D721Med (cell line): ENCODE results near the gene HNRNPU.
A peak's percentile ranks its signal among the peaks of the same experiment; 100 is the strongest.

Source experiments
- DNase-seq: peaks from one replicate; pipeline ENCODE4 v3.0.0; 2011; ENCODE audit warnings: low spot score; ENCODE audit not compliant: insufficient read length
- FAIRE-seq: peaks from 2 replicates; lab custom pipeline; 2011; peaks lifted over from hg19 to GRCh38; lab: Jason Lieb, UNC
- TF ChIP-seq, protein P1 (sequence below): IDR thresholded peaks from 2 replicates; pipeline ENCODE4 v1.5.1; 2012; ENCODE audit warnings: mild to moderate bottlenecking, control low read depth; ENCODE audit not compliant: insufficient read depth; ENCODE audit errors: missing control alignments

Gene HNRNPU

DNA sequence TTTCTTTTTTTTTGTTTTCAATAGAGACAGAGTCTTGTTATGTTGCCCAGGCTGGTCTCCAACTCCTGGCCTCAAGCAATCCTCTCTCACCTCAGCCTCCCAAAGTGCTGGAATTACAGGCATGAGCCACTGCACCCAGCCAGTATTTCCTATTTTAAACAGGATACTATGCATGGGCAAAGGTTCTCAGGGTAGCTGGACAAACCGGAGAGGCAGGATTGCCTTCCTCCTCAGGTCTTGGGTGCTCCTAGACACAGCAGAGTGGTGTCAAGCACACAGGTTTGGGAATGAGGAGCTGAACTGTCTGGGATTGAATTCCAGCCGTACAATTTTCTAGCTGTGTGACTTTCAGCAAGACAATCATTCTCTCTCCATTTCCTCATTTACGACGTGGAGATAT, 22.9 kb upstream of the HNRNPU start:
- TF ChIP-seq, protein P1, sequence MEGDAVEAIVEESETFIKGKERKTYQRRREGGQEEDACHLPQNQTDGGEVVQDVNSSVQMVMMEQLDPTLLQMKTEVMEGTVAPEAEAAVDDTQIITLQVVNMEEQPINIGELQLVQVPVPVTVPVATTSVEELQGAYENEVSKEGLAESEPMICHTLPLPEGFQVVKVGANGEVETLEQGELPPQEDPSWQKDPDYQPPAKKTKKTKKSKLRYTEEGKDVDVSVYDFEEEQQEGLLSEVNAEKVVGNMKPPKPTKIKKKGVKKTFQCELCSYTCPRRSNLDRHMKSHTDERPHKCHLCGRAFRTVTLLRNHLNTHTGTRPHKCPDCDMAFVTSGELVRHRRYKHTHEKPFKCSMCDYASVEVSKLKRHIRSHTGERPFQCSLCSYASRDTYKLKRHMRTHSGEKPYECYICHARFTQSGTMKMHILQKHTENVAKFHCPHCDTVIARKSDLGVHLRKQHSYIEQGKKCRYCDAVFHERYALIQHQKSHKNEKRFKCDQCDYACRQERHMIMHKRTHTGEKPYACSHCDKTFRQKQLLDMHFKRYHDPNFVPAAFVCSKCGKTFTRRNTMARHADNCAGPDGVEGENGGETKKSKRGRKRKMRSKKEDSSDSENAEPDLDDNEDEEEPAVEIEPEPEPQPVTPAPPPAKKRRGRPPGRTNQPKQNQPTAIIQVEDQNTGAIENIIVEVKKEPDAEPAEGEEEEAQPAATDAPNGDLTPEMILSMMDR: no peak
- DNase-seq (no peak), FAIRE-seq (no peak)

DNA sequence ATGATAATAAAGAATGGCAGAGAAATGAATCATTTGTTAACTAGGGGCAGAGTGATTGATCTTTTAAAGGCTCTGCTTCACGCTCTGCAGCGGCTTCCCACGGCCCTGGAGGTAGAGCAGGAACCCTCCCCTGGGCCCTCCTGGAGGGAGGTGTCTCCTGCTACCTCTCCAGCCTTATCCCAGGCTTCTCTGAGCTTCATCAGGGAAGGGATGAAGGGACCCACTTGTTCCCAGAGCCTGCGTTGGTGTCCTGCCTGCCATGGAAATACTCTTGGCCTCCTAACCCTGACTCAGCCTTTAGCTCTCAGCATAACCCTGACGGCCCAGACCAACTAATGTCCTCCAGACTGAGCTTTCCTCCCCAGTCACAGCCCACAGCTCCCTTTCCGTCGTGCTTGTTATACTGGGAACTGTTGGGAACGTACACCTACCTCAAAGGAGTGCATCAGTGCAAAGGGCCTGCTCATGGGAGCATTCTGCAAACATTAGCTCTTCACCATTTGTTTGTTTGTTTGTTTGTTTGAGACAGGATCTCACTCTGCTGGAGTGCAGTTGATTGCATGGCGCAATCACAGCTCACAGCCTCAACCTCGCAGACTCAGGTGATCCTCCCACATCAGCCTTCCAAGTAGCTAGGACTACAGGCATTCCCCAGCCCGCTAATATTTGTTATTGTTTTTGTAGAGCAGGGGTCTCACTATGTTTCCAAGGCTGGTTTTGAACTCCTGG, 17.4 kb upstream of the HNRNPU start:
- TF ChIP-seq, protein P1: no peak
- FAIRE-seq (no peak), DNase-seq (no peak)

DNA sequence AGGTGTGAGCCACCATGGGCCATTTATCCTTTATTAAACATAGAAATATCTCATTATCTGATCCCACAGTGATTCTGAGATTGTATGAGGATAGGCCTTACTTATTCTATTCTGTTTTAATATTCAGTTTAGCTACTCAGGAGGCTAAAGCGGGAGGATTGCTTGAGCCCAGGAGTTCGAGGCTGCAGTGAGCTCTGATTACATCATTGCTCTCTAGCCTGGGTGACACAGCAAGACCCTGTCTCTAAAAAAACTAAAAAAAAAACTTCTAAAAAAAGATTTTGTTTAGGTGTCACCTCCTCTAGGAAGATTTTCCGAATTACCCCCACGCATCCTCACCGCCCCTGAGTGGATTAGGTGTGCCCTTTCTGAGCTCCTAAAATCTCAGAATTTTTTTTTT, 14.3 kb upstream of the HNRNPU start:
- TF ChIP-seq, protein P1: no peak
- no peak for DNase-seq
- no peak for FAIRE-seq

DNA sequence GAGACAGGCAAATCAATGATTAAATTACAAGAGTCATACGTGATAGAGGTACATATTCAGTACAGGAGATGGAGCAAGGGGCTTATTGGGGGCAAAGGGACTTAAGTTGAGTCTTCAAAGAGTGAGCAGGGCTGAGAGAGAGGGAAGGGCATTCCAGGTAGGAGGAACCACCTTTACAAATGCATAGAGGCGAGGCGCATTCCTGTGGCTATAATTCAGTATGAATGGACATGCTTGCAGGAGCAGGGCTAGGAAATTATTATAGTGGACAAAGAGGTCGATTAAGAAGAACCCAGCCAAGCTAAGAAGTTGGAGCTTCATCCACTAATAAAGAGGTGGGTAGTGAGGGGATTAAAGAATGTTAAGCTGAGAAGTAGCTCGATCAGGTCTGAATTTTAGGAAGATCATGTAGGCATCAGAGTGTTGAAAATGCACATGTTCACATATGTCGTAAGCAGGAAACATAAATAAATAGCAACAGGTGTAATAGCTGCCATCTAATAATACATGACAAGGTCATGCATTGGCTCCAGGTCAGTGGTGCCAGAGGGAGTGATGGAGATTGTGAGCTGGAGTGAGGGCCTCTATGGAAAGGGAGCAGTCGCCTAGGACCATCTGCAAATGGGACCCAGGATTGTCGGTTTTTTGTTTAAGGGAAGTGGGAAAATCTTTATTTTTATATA, 12.0 kb upstream of the HNRNPU start:
- no peak for DNase-seq
- no peak for FAIRE-seq
- TF ChIP-seq, protein P1: no peak

DNA sequence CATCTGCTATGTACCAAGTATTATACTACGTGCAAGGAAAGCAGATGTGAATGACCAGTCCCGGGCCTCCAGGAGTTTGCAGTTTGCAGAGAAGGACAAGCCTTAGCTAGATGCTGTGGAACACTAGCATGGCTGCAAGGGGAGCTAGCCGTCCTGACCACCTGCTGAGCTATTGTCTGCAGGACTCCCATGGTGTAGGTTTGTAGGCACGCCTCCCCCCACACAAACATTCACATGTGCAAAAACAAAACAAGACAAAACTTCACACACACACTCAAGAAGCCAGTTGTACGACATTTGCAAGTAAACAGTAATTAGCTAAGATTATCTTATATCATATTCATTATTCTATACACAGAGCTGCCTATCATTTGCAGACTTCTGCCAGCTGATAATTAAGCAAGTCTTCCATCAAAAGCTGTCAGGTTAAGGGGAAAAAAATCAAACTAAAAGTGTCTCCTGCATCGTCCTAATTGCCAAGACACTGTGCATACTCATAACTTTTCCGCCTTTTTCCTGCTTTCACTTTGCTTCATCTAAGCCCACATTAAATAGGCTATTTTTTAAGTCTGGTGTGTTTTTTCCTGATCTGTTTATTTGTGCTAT, 10.7 kb upstream of the HNRNPU start:
- DNase-seq (no peak), FAIRE-seq (no peak)
- TF ChIP-seq, protein P1: no peak

DNA sequence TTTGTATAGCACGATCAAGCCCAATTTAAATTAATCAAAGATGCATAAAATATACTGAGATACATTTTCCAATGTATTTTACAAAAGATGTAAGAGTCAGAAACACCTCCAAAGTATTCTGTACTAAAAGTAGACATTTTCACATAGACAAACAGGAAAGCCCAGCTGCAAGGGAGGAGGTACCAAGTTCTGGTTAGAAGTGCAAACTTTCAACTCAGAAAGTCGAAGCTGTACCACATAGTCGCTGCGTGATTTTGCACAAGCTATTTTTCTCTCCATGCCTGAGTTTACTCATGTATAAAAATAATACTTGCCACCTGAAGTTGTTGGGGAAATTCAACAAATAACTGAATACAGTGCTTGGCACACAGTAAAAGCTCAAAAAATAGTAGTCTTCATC, 5.6 kb upstream of the HNRNPU start:
- TF ChIP-seq, protein P1: no peak
- no peak for DNase-seq
- peak; percentile 32 for FAIRE-seq
